ENCODE results near the gene ANKRD50.

Gene ANKRD50

GRCh38 chr4:124635331-124635730 is 77.2 kb downstream of the ANKRD50 start:
- DNase-seq = no peak

GRCh38 chr4:124633285-124633941 is 79.1 kb downstream of the ANKRD50 start:
- no peak for DNase-seq

- DNase-seq = no peak
Measured at GRCh38 chr4:124632439-124632838, 80.1 kb downstream of the ANKRD50 start.

- DNase-seq = no peak
Measured at GRCh38 chr4:124631760-124632159, 80.8 kb downstream of the ANKRD50 start.

GRCh38 chr4:124629681-124630080 is 82.9 kb downstream of the ANKRD50 start:
- no peak for DNase-seq

All from NCI-H146 (cell line).